Testis (tissue), 2 donors: ENCODE data around the gene SCLY.

Experiments
- POLR2A ChIP-seq: fragments of 450-650 bp; IDR thresholded peaks from one replicate; pipeline ENCODE4 v1.6.1; 2017; ENCODE audit warnings: antibody characterized with exemption, mild to moderate bottlenecking, moderate library complexity
- TF ChIP-seq, protein P1 (sequence below), 3 experiments: fragments of 450-650 bp in 2 of 3; fragments of 200-600 bp in 1 of 3; sonication (generic) in 1 of 3; IDR thresholded peaks; one replicate each; pipeline ENCODE4 v1.5.1; 2016 to 2019; ENCODE audit warnings: antibody characterized with exemption in 3 of 3, mild to moderate bottlenecking in 2 of 3, moderate library complexity in 1 of 3

- TF ChIP-seq, protein P1, sequence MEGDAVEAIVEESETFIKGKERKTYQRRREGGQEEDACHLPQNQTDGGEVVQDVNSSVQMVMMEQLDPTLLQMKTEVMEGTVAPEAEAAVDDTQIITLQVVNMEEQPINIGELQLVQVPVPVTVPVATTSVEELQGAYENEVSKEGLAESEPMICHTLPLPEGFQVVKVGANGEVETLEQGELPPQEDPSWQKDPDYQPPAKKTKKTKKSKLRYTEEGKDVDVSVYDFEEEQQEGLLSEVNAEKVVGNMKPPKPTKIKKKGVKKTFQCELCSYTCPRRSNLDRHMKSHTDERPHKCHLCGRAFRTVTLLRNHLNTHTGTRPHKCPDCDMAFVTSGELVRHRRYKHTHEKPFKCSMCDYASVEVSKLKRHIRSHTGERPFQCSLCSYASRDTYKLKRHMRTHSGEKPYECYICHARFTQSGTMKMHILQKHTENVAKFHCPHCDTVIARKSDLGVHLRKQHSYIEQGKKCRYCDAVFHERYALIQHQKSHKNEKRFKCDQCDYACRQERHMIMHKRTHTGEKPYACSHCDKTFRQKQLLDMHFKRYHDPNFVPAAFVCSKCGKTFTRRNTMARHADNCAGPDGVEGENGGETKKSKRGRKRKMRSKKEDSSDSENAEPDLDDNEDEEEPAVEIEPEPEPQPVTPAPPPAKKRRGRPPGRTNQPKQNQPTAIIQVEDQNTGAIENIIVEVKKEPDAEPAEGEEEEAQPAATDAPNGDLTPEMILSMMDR (IDR thresholded peaks at IDR 0.05), result no peak
- TF ChIP-seq POLR2A, result no peak
These were observed 69.4 kb downstream of the SCLY start for GRCh38 chr2:238130111-238130695.
